RWPE2 (cell line): ENCODE measurements around the gene MSI2.

Source experiments
- ATAC-seq: fragments of 200-7000 bp; cut with Tn5 transposase; 3 replicates; pipeline ENCODE4 v1.9.1; 2021; ENCODE audit warnings: low read depth
- DNase-seq: peaks from one replicate; pipeline ENCODE4 v3.0.0-alpha.2; 2020; ENCODE audit warnings: low spot score
- H3K27ac ChIP-seq: fragments of 450-650 bp; 2 replicates; pipeline ENCODE4 v1.5.1; 2017; ENCODE audit warnings: mild to moderate bottlenecking; ENCODE audit not compliant: poor library complexity, severe bottlenecking
- H3K27me3 ChIP-seq: fragments of 250-450 bp; sonication (Bioruptor Pico); 2 replicates; pipeline ENCODE4 v1.5.1; 2021; ENCODE audit warnings: mild to moderate bottlenecking, moderate library complexity; ENCODE audit not compliant: insufficient read depth, poor library complexity, severe bottlenecking
- H3K36me3 ChIP-seq: fragments of 250-450 bp; sonication (Bioruptor Pico); 2 replicates; pipeline ENCODE4 v1.5.1; 2020; ENCODE audit warnings: low read depth, mild to moderate bottlenecking, moderate library complexity
- H3K4me1 ChIP-seq: fragments of 250-450 bp; sonication (Bioruptor Pico); 2 replicates; pipeline ENCODE4 v1.5.1; 2021; ENCODE audit warnings: mild to moderate bottlenecking, moderate library complexity; ENCODE audit not compliant: insufficient read depth, poor library complexity, severe bottlenecking
- H3K4me3 ChIP-seq: fragments of 250-450 bp; sonication (Bioruptor Pico); 2 replicates; pipeline ENCODE4 v1.5.1; 2021; ENCODE audit warnings: mild to moderate bottlenecking, moderate library complexity; ENCODE audit not compliant: severe bottlenecking
- H3K9me3 ChIP-seq: fragments of 250-450 bp; sonication (Bioruptor Pico); 2 replicates; pipeline ENCODE4 v1.5.1; 2021; ENCODE audit warnings: mild to moderate bottlenecking, moderate library complexity; ENCODE audit not compliant: severe bottlenecking
- TF ChIP-seq, protein P1 (sequence below): fragments of 450-650 bp; IDR thresholded peaks from one replicate; pipeline ENCODE4 v1.5.1; 2017; ENCODE audit warnings: mild to moderate bottlenecking, moderate library complexity; ENCODE audit not compliant: poor library complexity, severe bottlenecking

Gene MSI2

DNA sequence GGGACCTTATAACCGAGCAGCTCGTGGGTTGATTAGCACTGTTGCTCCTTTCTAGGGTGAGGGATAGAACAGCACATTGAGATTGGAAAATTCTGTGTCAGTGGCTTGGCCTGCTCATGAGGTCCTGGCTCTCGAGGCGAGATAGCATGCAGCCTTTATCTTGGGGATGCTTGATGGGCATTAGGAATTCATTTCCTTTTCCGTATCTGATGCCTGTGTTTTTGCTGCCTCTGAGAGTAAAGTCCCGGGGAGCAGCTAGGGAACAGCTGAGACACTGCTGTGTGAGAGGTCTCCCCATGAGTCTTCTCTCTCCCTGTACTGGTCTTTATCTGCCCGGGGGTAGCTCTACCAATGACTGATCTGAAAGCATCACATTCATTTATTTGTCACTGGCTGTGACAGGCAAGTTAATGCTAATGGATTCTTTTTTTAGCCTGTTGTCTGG, 14.5 kb downstream of the MSI2 start:
- Histone ChIP-seq H3K9me3 (no peaks in the 10 kb centered on the region), H3K27me3 (no peaks in the 10 kb centered on the region), H3K27ac (no peak overlapping the region), H3K4me1 (peaks cover 4% of the 10 kb centered on the region), H3K36me3 (peaks cover 43% of the 10 kb centered on the region), H3K4me3 (no peak overlapping the region)
- DNase-seq, result no peak
- ATAC-seq, result no peak
- TF ChIP-seq, protein P1, sequence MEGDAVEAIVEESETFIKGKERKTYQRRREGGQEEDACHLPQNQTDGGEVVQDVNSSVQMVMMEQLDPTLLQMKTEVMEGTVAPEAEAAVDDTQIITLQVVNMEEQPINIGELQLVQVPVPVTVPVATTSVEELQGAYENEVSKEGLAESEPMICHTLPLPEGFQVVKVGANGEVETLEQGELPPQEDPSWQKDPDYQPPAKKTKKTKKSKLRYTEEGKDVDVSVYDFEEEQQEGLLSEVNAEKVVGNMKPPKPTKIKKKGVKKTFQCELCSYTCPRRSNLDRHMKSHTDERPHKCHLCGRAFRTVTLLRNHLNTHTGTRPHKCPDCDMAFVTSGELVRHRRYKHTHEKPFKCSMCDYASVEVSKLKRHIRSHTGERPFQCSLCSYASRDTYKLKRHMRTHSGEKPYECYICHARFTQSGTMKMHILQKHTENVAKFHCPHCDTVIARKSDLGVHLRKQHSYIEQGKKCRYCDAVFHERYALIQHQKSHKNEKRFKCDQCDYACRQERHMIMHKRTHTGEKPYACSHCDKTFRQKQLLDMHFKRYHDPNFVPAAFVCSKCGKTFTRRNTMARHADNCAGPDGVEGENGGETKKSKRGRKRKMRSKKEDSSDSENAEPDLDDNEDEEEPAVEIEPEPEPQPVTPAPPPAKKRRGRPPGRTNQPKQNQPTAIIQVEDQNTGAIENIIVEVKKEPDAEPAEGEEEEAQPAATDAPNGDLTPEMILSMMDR, result no peak

GRCh38 chr17:57271821-57272220, 15.5 kb downstream of the MSI2 start:
- Histone ChIP-seq H3K36me3 (peaks cover 37% of the 10 kb centered on the region), H3K9me3 (no peaks in the 10 kb centered on the region), H3K4me3 (no peak overlapping the region), H3K27ac (no peak overlapping the region), H3K27me3 (no peaks in the 10 kb centered on the region), H3K4me1 (peaks cover 4% of the 10 kb centered on the region)
- ATAC-seq (no peak), DNase-seq (no peak)
- TF ChIP-seq, protein P1, result no peak

DNA sequence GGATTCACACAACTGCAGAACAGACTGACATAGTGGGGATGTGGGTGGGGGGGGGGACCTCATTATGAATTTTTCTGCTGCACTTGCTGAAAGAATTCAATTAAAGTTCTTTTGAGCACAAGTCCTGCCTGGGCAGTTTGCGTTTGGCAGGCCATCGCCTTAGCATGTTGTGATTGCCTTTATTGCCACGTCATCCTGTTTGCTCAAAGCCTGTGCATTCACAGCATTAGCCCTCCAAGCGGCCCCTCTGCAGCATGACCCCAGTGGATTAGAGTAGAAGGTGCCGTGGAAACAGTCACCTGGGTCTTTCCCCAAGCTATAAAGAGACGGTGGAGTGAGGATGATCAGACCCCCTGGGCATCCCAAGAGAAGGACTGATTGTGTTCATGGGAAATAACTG, 17.2 kb downstream of the MSI2 start:
- DNase-seq (no peak), ATAC-seq (no peak)
- H3K4me3 ChIP-seq, result no peak overlapping the region
- H3K27me3 ChIP-seq, result no peaks in the 10 kb centered on the region
- H3K9me3 ChIP-seq, result no peaks in the 10 kb centered on the region
- peaks cover 4% of the 10 kb centered on the region for H3K4me1 ChIP-seq
- TF ChIP-seq, protein P1, result no peak
- H3K36me3 ChIP-seq, result peaks cover 32% of the 10 kb centered on the region
- no peak overlapping the region for H3K27ac ChIP-seq

DNA sequence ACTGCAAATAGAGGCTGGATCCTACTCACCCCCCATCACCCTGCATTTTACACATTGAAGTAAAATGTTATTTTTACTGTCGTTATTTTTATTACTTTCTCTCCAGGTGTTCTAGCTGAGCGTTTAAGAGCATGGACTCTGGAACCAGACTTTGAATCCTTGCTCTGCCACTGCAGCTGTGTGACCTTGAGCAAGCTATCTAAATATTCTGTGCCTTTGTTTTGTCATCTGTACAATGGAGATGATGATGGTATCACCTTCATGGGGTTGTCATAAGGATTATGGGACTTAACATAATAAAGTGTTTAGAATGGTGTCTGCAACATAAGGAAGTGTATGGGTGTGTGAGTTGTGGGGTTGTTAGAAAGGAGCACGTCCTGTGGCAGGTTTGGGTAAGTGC, 17.8 kb downstream of the MSI2 start:
- ATAC-seq (no peak), DNase-seq (no peak)
- no peaks in the 10 kb centered on the region for H3K27me3 ChIP-seq
- no peak overlapping the region for H3K4me3 ChIP-seq
- peaks cover 35% of the 10 kb centered on the region for H3K36me3 ChIP-seq
- no peak overlapping the region for H3K27ac ChIP-seq
- H3K4me1 ChIP-seq, result peaks cover 4% of the 10 kb centered on the region
- TF ChIP-seq, protein P1, result no peak
- no peaks in the 10 kb centered on the region for H3K9me3 ChIP-seq

DNA sequence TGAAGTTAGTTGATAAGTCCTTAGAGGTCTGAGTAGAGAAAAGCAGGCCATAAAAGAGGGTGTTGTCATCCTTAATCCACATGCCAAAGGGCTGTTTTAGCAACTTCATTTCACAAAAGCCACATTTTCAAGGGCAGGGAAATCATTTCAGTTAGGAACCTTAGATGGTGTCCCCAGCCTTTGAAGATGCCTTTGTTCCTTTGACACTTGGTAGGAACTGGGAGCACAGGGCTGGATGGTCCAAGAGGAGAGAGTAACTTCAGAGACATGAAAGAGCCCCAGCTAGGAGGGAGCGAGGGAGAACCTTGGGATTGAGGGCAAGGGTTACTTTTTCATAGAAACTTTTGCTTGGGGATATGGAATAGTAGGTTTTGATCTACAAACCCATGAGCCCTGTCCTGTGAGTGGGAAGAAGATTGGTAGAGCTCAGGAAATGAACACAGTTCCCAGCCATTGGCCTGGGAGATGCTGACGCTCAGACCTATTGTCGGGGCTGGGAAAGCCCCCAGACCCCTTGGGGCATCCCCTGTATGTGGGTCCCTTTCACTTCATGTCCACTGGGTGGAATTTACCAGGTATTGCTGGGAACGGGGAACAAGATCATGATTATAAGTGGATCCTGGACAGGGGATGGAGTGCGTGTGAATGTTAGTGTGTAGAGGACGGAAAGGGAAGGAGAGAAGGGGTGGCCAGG, 18.9 kb downstream of the MSI2 start:
- Histone ChIP-seq H3K27me3 (no peaks in the 10 kb centered on the region), H3K36me3 (peaks cover 32% of the 10 kb centered on the region), H3K9me3 (no peaks in the 10 kb centered on the region), H3K4me3 (no peak overlapping the region), H3K4me1 (peaks cover 4% of the 10 kb centered on the region), H3K27ac (no peak overlapping the region)
- TF ChIP-seq, protein P1, result no peak
- no peak for ATAC-seq
- DNase-seq, result no peak
